Measurements from ENCODE around the gene KLF17. TPM values are rescaled to one million over a fixed set of nuclear protein-coding genes. Genes with fewer than 3 reads are reported as not detected.

Gene KLF17
- total RNA-seq, 1 donor from 2014 or later, result not detected

DNA sequence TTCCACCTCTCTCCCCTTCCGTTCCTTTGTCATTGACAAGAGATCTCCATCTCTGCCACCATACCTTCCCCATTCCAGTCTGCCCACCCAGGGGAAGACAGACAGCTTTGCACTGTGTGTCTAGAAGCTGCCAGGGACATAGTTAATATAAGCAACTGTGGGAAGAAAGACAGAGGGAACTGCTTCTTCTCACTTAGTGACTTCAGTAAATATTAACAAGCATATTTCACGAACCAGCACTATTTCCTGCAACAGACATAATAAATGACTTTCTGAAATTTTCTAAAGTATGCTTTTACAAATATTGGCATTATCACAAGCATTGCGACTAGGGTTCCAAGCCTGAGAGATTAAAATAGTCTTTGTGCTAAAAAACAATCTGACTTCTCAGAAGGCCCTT lies 44.2 kb upstream of the KLF17 start:
- Mint-ChIP-seq H3K27ac (no peak overlapping the region), H3K36me3 (ENCODE audit: low read depth) (no peaks in the 10 kb centered on the region), H3K4me1 (peaks cover 32% of the 10 kb centered on the region), H3K4me3 (no peak overlapping the region), H3K9me3 (no peaks in the 10 kb centered on the region), H3K27me3 (no peaks in the 10 kb centered on the region)
- ChIA-PET CTCF (no interaction called here), POLR2A (no interaction called here)
- ATAC-seq (ENCODE audit: low read depth) (no peak), DNase-seq (no peak)
- intact Hi-C loops (cut with micrococcal nuclease), result no loop called here
- TF ChIP-seq CTCF (IDR thresholded peaks at IDR 0.05), result no peak

DNA sequence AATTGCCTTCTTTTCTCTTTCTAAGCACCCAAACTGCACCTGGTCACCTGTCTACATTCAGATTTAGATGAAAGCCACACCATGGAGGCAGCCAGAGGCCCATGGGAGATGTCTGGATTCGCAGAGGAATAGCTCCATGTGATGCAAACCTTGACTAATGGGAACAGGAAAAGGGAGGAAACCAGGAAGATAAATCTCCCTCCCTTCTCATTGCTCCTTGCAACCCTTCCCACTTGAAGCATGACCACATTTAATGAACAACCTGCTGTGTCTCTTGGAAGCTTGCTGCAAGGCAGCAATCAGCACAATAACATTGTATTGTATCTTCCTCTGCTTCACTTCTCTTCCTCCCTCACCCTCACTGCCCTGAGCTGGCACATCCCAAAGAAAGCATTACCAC lies 42.6 kb upstream of the KLF17 start:
- Mint-ChIP-seq H3K27me3 (no peaks in the 10 kb centered on the region), H3K27ac (no peak overlapping the region)
- POLR2A ChIA-PET, result interaction anchor here (0.7 kb wide), 1 partner anchor 8 kb away, joined by 7 read pairs; no protein-coding TSS in a partner anchor

DNA sequence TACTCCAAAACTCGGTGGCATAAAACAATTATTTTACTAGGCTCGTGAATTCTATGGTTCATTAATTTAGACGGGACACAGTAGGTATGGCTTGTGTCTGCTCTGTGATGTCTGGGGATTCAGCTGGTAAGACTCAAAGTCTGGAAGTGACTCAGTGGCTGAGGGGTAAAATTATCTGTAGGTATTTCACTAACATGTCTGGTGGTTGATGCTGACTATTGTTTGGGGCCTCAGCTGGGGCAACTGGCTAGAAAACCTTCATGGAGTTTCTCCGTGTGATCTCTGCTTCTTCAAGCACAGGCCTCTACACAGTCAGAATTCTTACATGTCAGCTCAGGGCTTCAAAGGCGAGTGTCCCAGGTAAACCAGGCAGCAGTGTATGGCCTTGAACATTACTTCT lies 41.2 kb upstream of the KLF17 start:
- TF ChIP-seq CTCF (IDR thresholded peaks at IDR 0.05), result no peak
- Mint-ChIP-seq H3K4me1 (peaks cover 17% of the 10 kb centered on the region), H3K9me3 (no peaks in the 10 kb centered on the region), H3K4me3 (no peak overlapping the region), H3K27me3 (peaks cover 3% of the 10 kb centered on the region), H3K36me3 (ENCODE audit: low read depth) (no peaks in the 10 kb centered on the region), H3K27ac (no peak overlapping the region)
- DNase-seq, result no peak
- intact Hi-C loops (cut with micrococcal nuclease), result no loop called here
- no peak for ATAC-seq (ENCODE audit: low read depth)
- ChIA-PET CTCF (no interaction called here), POLR2A (no interaction called here)

More for the DNA sequence above, 42.6 kb upstream of the KLF17 start:
- DNase-seq (no peak), ATAC-seq (ENCODE audit: low read depth) (no peak)
- intact Hi-C loops (cut with micrococcal nuclease), result no loop called here
- H3K9me3 Mint-ChIP-seq, result no peaks in the 10 kb centered on the region
- H3K4me1 Mint-ChIP-seq, result peaks cover 25% of the 10 kb centered on the region
- CTCF ChIA-PET, result no interaction called here
- no peaks in the 10 kb centered on the region for H3K36me3 Mint-ChIP-seq (ENCODE audit: low read depth)
- TF ChIP-seq CTCF (IDR thresholded peaks at IDR 0.05), result no peak
- no peak overlapping the region for H3K4me3 Mint-ChIP-seq

GRCh38 chr1:44078104-44078503 lies 40.5 kb upstream of the KLF17 start:
- ChIA-PET POLR2A (no interaction called here), CTCF (no interaction called here)
- no peak overlapping the region for H3K27ac Mint-ChIP-seq
- no peak overlapping the region for H3K4me3 Mint-ChIP-seq
- no peaks in the 10 kb centered on the region for H3K9me3 Mint-ChIP-seq
- H3K27me3 Mint-ChIP-seq, result peaks cover 3% of the 10 kb centered on the region
- ATAC-seq (ENCODE audit: low read depth), result no peak
- intact Hi-C loops (cut with micrococcal nuclease), result no loop called here
- no peaks in the 10 kb centered on the region for H3K36me3 Mint-ChIP-seq (ENCODE audit: low read depth)
- TF ChIP-seq CTCF (IDR thresholded peaks at IDR 0.05), result no peak
- peaks cover 12% of the 10 kb centered on the region for H3K4me1 Mint-ChIP-seq
- no peak for DNase-seq

GRCh38 chr1:44079566-44079965 lies 39.1 kb upstream of the KLF17 start:
- ChIA-PET CTCF (no interaction called here), POLR2A (no interaction called here)
- peaks cover 3% of the 10 kb centered on the region for H3K27me3 Mint-ChIP-seq
- H3K27ac Mint-ChIP-seq, result no peak overlapping the region
- H3K4me3 Mint-ChIP-seq, result no peak overlapping the region
- no peaks in the 10 kb centered on the region for H3K4me1 Mint-ChIP-seq
- no peak for TF ChIP-seq CTCF (IDR thresholded peaks at IDR 0.05)
- no peaks in the 10 kb centered on the region for H3K36me3 Mint-ChIP-seq (ENCODE audit: low read depth)
- ATAC-seq (ENCODE audit: low read depth) (no peak), DNase-seq (no peak)
- intact Hi-C loops (cut with micrococcal nuclease), result no loop called here
- no peaks in the 10 kb centered on the region for H3K9me3 Mint-ChIP-seq
